ENCODE results near the gene MAPK7. TPM values are rescaled to one million over a fixed set of nuclear protein-coding genes. Genes with fewer than 3 reads are reported as not detected.

Gene MAPK7
- total RNA-seq, 1 experiment from 2014 or later = 2.1 TPM

DNA sequence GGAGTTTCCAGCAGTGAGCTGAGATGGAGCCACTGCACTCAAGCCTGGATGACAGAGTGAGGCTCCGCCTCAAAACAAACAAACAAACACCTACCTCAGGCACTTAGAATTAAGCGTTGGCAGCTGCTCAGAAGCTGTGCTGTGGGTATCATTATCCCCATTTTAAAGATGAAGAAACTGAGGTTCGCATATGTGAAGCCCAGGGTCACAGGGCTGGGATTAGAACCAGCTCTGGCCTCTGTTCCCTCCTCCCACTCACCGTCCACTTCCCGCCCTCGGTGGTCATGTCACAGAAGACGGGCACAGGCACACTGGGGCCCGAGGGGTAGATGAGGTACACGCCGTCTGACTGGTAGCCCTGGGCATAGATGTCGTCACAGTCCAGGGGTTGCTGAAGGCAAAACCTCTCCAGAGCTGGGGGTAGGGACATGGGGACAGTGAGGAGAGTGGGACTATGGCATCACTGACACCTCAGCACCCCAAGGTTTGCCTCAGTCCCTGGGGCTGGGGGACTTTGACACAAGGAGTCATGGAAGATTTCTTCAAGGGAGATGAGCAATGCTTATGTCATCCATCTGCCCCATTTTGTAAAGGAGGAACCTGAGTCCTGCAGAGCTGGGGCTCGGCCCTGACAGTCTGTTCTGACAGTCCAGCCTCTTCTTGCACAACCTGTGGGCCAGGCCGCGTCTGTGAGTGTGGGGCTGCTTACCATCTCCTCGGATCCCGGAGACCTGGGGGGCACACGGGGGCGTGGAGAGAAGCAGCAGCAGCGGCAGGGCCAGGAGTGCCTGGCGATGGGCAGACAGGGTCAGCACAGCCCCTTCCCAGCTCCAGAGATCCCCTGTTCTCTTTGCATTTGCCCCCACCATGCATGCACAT is 8.0 kb downstream of the MAPK7 start:
- in situ Hi-C loops (cut with HindIII; ENCODE audit: low pct_unique_long_range_greater_than_20kb, low sequenced_read_pairs) = no loop called here
- DNase-seq (ENCODE audit: low read depth, low spot score) = no peak

DNA sequence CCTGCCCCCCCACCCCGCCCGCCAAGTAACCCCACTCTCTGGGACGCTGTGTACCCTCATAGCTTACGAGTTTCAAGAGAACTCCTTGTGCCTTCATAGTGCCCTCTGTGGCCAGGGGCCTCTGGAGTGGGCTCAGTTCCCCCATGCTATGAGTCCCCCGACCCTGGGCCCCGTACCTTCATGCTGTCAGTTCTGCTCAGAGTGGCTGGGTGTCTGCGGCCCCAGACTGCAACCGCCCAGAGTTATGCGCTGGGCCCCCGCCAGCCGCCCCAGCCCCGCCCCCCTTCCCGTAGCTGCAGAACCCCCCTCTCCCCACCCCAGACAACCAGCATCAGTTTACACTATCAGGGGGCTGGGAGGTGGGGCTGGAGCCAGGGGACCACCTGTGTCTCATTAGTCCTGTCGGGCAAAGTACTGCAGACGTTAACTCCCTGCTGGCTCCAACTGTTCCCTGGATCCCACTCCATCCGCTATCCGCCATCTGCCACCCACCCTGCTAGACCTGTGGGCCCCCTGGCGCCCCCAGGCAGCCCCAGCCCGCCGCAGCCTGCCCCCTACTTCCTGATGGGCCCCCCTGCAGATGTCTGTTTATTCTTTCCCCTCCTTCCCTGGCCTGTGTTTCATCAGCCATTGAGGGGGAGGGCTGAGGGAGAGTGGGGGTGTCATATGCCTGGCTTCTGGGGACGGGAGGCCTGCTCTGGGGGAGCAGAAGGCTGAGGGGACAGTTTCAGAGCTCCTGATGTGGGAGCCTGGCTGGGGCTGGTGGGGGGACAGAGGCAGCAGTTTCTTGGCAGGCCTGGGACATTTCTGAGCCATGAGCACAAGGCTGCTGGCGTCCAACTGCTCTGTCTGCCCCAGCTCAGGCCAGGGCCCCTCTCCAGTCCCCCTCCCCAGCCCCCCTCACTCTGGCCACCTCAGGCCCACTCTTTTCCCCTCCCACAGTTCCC is 8.9 kb downstream of the MAPK7 start, which contains the start of gene MFAP4:
TSS of gene MFAP4 (minus strand) at position 217 of the 947 bp plus-strand sequence. CDS start at position 182, 35 bp downstream.
- in situ Hi-C loops (cut with HindIII; ENCODE audit: low pct_unique_long_range_greater_than_20kb, low sequenced_read_pairs) = no loop called here
- no peak for DNase-seq (ENCODE audit: low read depth, low spot score)

DNA sequence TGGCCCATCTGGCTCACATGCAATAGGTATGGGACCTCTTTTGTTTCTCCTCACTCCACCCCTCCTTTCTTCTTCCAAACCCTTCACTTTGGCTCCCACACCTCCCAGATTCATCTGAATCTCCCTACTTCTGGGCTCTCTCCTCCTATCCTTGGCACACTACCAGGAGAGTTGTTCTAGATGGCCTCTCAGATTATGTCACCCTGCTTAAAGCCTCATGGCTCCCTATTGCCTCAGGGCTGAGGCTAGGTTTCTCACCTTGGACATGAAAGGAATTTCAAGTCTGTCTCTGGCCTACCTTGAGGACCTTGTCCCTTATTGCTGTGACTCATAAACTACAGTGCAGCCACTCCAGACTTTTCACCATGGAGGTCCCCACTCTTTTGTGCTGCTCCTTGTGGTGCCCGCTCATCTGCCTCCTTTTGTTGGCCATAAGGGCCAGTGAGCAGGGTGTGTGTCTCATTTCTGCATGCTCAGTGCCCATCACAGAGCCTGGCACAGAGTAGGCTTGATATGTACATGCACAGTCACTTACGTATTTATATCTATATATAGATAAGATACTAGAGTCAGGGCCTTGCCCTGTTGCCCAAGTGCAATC is 9.7 kb downstream of the MAPK7 start:
- in situ Hi-C loops (cut with HindIII; ENCODE audit: low pct_unique_long_range_greater_than_20kb, low sequenced_read_pairs) = no loop called here
- no peak for DNase-seq (ENCODE audit: low read depth, low spot score)

DNA sequence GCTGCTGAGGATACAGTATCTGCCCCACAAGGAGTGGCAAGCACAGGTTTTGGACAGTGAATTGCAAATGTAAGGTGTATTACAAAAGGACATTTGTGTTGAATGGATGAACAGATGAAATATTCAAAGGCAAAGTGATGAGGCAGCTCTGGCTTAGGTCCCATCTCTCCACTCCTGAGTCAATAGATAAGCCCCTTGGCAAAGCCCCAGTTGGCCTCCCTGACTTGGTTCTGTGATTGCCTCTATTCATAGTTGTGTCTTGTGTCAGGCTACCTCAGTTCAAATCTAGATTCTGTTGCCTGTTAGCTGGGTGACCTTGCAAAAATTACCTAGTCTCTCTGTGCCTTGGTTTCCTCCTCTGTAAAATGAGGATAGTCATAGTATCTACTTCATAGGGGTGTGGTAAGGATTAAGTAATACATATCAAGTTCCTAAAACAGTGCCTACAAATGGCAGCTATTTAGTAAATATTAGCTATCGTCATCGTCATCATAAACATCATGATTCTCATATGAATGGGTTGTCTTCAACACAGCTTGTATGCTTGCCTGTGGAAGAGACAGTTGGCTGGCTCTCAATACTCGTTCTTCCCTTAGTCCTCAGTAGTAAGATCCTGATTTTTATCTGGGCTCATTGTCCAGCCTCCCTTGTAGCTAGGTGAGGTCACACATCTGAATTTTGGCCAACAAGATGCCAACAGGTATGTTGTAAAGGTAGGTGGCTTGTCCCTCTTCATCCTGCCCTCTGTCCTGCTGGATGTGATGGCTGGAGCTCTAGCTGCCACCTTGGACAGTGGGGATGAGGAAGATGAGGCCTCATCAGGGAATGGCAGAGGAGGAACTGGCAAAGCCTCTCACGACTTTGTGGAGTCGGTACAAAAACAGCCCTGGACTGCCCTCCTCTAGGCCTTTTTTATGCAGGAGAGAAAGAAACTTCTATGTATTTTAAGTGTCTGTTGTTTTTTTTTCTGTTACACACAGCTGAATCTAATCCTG is 10.8 kb downstream of the MAPK7 start:
- no peak for DNase-seq (ENCODE audit: low read depth, low spot score)
- in situ Hi-C loops (cut with HindIII; ENCODE audit: low pct_unique_long_range_greater_than_20kb, low sequenced_read_pairs) = no loop called here

- in situ Hi-C loops (cut with HindIII; ENCODE audit: low pct_unique_long_range_greater_than_20kb, low sequenced_read_pairs) = no loop called here
- no peak for DNase-seq (ENCODE audit: low read depth, low spot score)
These were observed 12.7 kb downstream of the MAPK7 start for GRCh38 chr17:19390951-19391350.

- in situ Hi-C loops (cut with HindIII; ENCODE audit: low pct_unique_long_range_greater_than_20kb, low sequenced_read_pairs) = no loop called here
- DNase-seq (ENCODE audit: low read depth, low spot score) = no peak
These were observed 13.1 kb downstream of the MAPK7 start for GRCh38 chr17:19391432-19391831.

GRCh38 chr17:19392303-19392702 is 14.0 kb downstream of the MAPK7 start:
- DNase-seq (ENCODE audit: low read depth, low spot score) = no peak
- in situ Hi-C loops (cut with HindIII; ENCODE audit: low pct_unique_long_range_greater_than_20kb, low sequenced_read_pairs) = no loop called here

GRCh38 chr17:19397556-19398041 is 19.3 kb downstream of the MAPK7 start:
- in situ Hi-C loops (cut with HindIII; ENCODE audit: low pct_unique_long_range_greater_than_20kb, low sequenced_read_pairs) = no loop called here
- DNase-seq (ENCODE audit: low read depth, low spot score) = no peak

DNA sequence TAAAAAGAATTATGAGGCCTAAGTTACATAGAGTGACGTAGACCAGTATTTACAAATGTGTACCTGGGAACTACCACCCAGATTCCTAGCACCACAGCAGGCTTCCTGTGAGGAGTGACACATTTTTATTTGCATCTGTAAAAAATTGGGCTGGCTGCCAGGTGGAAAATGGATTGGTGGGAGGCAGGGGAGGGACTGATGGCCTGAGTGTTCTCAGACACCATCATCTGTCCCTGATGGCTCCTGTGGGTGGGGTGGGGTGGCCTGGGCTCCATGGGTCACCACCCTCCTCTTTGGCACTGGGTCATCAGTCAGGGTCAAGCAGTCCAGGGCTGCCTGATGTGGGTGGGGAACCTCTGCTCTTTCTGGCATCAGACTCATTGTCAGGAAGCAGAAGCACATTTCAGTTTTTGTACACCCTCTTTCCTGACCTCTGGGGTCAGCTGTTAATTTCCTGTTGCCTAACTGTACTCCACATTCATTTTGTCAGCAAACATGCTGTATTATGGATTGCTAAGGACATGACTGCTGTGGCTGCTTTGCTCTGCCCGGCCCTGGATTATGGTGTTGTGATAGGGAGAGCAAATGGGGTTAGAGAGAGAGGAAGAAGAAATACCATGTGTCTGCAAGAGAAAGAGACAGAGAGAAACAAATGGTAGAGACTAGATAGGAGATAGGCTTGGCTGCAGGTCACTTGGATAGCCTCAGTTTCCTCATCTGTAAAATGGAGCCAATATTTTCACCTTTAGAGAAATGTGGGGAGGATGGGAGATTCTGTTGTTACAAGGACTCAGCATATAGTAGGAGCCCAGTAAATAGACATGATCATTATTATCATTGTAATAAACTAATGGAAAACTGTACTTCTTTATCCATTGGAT is 20.2 kb downstream of the MAPK7 start:
- in situ Hi-C loops (cut with HindIII; ENCODE audit: low pct_unique_long_range_greater_than_20kb, low sequenced_read_pairs) = no loop called here
- DNase-seq (ENCODE audit: low read depth, low spot score) = no peak

GRCh38 chr17:19399750-19400450 is 21.6 kb downstream of the MAPK7 start:
- DNase-seq (ENCODE audit: low read depth, low spot score) = no peak
- in situ Hi-C loops (cut with HindIII; ENCODE audit: low pct_unique_long_range_greater_than_20kb, low sequenced_read_pairs) = no loop called here

- in situ Hi-C loops (cut with HindIII; ENCODE audit: low pct_unique_long_range_greater_than_20kb, low sequenced_read_pairs) = no loop called here
These were observed 23.2 kb downstream of the MAPK7 start for GRCh38 chr17:19401321-19402010.

DNA sequence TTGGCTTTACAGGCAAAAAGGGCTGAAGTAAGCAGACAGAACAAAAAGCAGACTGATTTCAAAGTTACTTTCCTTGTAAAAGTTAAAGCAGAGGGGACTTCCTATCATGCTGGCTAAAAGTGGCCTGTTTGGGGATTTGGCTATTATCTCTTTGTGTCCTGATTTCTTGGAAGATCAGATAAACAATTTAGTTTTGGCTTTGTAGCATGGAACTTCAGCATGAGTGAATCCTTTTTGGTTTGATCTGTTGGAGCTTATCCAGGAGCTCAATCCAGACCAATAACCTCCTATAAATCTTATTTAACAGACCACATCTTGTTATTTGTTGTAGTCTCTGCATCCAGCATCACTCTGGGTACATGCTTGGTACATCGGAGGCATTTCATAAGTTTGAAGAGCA is 23.9 kb downstream of the MAPK7 start:
- in situ Hi-C loops (cut with HindIII; ENCODE audit: low pct_unique_long_range_greater_than_20kb, low sequenced_read_pairs) = no loop called here
- DNase-seq (ENCODE audit: low read depth, low spot score) = no peak

More at GRCh38 chr17:19401321-19402010, 23.2 kb downstream of the MAPK7 start:
- DNase-seq (ENCODE audit: low read depth, low spot score) = no peak

- in situ Hi-C loops (cut with HindIII; ENCODE audit: low pct_unique_long_range_greater_than_20kb, low sequenced_read_pairs) = no loop called here
- no peak for DNase-seq (ENCODE audit: low read depth, low spot score)
These were observed 24.7 kb downstream of the MAPK7 start for GRCh38 chr17:19403021-19403420.

DNA sequence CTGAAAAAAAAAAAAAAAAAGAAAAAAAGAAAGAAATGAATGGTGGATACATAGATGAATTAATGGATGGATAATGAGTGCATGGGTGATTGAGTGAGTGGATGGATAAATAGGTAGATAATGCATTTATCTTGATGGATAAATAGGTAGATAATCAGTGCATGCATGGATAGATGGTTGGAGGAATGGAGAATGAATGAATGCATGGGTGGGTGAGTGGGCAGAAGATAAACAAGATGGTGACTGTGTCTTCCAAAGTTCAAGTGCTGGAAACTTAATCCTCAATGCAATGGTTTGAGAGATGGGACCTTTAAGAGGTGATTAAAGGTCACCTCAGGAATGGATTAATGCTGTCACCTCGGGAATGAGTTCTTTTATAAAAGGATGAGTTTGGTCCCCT is 26.0 kb downstream of the MAPK7 start:
- in situ Hi-C loops (cut with HindIII; ENCODE audit: low pct_unique_long_range_greater_than_20kb, low sequenced_read_pairs) = no loop called here
- DNase-seq (ENCODE audit: low read depth, low spot score) = no peak

DNA sequence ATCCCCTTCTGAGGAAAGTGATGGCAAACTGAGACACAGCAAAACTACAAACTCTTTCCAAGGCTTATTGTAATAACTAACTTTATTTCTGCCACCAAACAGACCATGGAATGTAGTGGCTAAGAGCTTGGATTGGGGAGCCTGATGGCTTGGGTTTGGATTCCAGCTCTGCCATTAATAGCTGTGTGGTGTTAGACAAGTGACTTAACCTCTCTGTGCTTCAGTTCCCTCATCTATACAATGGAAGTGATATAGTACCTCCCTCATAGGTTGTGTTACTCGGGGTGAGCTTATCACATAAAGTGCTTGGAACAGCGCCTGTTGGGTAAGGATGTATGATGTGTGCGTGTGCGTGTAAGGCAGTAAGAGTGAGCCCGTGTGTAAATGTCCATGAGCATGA is 26.8 kb downstream of the MAPK7 start:
- in situ Hi-C loops (cut with HindIII; ENCODE audit: low pct_unique_long_range_greater_than_20kb, low sequenced_read_pairs) = no loop called here
- DNase-seq (ENCODE audit: low read depth, low spot score) = no peak

Measured in SK-MEL-5 (cell line).